ENCODE measurements around the gene IFTAP. TPM values are rescaled to one million over a fixed set of nuclear protein-coding genes. Genes with fewer than 3 reads are reported as not detected.

The IFTAP gene
- total RNA-seq, 1 donor from 2014 or later, result 17.3 TPM

DNA sequence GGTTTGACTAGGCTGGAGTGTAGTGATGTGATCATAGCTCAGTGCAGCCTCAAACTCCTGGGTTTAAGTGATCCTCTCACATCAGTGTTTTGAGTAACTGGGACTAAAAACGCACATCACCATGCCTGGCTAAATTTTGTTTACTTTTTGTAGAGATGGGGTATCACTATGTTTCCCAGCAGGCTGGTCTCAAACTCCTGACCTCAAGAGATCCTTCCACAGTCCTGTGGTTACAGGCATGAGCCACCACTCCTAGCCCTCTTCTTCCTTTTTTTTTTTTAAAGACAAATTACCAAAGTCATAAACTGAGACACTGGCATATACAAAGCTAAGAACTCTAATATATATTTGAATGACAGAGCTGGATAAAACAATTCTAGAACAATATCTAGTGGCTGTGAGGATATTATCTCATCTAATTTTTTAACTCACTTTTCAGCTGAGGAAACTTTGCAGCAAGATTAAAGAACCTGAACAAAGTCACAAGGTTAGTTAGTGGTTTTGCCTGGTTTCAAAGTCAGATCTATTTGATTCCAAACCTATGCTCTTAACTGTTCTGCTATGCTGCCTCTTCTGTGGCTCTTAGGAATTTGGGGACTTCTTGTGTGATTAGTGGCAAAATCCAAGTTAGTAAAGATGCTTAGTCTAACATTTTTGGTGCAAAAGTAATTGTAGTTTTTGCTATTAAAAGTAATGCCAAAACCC, 99.0 kb downstream of the IFTAP start:
- H3K4me3 Mint-ChIP-seq (ENCODE audit: unreplicated experiment), result no peak overlapping the region
- peaks cover under 1% of the 10 kb centered on the region for H3K27me3 Mint-ChIP-seq (ENCODE audit: low read depth, unreplicated experiment)
- Histone ChIP-seq H3K4me2 (ENCODE audit: low read length) (no peak overlapping the region), H3K79me2 (ENCODE audit: insufficient read depth, low read length) (no peaks in the 10 kb centered on the region), H3K27ac (ENCODE audit: low read depth, low read length) (no peak overlapping the region), H2AFZ (ENCODE audit: low read depth, low read length) (no peak overlapping the region), H3K4me3 (ENCODE audit: insufficient read depth, low read depth, low read length) (no peak overlapping the region), H4K20me1 (ENCODE audit: insufficient read depth, low read length) (no peaks in the 10 kb centered on the region), H3K9ac (ENCODE audit: low read length) (no peak overlapping the region), H3K27me3 (ENCODE audit: insufficient read depth, low read length) (no peaks in the 10 kb centered on the region), H3K9me3 (ENCODE audit: insufficient read depth, low read depth, low read length) (no peaks in the 10 kb centered on the region), H3K36me3 (ENCODE audit: insufficient read depth, low read length) (no peaks in the 10 kb centered on the region), H3K4me1 (ENCODE audit: insufficient read depth, low read length) (no peaks in the 10 kb centered on the region)
- no peaks in the 10 kb centered on the region for H3K36me3 Mint-ChIP-seq (ENCODE audit: low read depth, unreplicated experiment)
- DNase-seq (ENCODE audit: low read depth) (no peak), FAIRE-seq (no peak)
- no peaks in the 10 kb centered on the region for H3K4me1 Mint-ChIP-seq (ENCODE audit: low read depth, unreplicated experiment)
- H3K27ac Mint-ChIP-seq (ENCODE audit: unreplicated experiment), result no peak overlapping the region
- TF ChIP-seq EZH2 (IDR thresholded peaks at IDR 0.05; ENCODE audit: insufficient read depth, low read length), result no peak
- TF ChIP-seq, protein P1, sequence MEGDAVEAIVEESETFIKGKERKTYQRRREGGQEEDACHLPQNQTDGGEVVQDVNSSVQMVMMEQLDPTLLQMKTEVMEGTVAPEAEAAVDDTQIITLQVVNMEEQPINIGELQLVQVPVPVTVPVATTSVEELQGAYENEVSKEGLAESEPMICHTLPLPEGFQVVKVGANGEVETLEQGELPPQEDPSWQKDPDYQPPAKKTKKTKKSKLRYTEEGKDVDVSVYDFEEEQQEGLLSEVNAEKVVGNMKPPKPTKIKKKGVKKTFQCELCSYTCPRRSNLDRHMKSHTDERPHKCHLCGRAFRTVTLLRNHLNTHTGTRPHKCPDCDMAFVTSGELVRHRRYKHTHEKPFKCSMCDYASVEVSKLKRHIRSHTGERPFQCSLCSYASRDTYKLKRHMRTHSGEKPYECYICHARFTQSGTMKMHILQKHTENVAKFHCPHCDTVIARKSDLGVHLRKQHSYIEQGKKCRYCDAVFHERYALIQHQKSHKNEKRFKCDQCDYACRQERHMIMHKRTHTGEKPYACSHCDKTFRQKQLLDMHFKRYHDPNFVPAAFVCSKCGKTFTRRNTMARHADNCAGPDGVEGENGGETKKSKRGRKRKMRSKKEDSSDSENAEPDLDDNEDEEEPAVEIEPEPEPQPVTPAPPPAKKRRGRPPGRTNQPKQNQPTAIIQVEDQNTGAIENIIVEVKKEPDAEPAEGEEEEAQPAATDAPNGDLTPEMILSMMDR (IDR thresholded peaks at IDR 0.05; ENCODE audit: insufficient read depth, low read depth, low read length), result no peak
- H3K9me3 Mint-ChIP-seq (ENCODE audit: unreplicated experiment), result no peaks in the 10 kb centered on the region

DNA sequence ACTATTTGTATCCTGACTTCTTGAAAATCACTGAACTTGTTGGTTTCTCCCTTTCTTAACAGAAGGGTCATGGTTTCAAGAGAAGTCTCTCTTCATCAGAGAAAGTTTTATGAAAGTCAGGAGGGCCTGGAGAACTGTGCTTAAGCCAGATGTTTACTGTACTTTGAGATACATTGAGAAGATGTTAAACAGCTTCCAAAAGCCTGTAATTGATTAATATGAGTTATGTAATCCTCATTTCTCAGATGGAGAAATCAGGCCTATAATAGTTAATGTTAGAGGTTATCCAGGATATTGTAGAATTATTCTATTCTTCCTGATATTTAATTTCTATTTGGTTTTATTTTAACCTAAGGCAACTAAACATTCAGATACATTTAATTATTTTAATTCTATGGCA, 100.8 kb downstream of the IFTAP start:
- Histone ChIP-seq H3K4me1 (ENCODE audit: insufficient read depth, low read length) (no peaks in the 10 kb centered on the region), H2AFZ (ENCODE audit: low read depth, low read length) (no peak overlapping the region), H3K27ac (ENCODE audit: low read depth, low read length) (no peak overlapping the region), H3K27me3 (ENCODE audit: insufficient read depth, low read length) (no peaks in the 10 kb centered on the region), H3K9ac (ENCODE audit: low read length) (no peak overlapping the region), H3K4me3 (ENCODE audit: insufficient read depth, low read depth, low read length) (no peak overlapping the region), H3K79me2 (ENCODE audit: insufficient read depth, low read length) (no peaks in the 10 kb centered on the region), H3K9me3 (ENCODE audit: insufficient read depth, low read depth, low read length) (no peaks in the 10 kb centered on the region), H3K36me3 (ENCODE audit: insufficient read depth, low read length) (no peaks in the 10 kb centered on the region), H3K4me2 (ENCODE audit: low read length) (no peak overlapping the region), H4K20me1 (ENCODE audit: insufficient read depth, low read length) (no peaks in the 10 kb centered on the region)
- DNase-seq (ENCODE audit: low read depth) (no peak), FAIRE-seq (no peak)
- Mint-ChIP-seq H3K36me3 (ENCODE audit: low read depth, unreplicated experiment) (no peaks in the 10 kb centered on the region), H3K27ac (ENCODE audit: unreplicated experiment) (no peak overlapping the region), H3K9me3 (ENCODE audit: unreplicated experiment) (no peaks in the 10 kb centered on the region), H3K4me3 (ENCODE audit: unreplicated experiment) (no peak overlapping the region), H3K27me3 (ENCODE audit: low read depth, unreplicated experiment) (no peaks in the 10 kb centered on the region), H3K4me1 (ENCODE audit: low read depth, unreplicated experiment) (no peaks in the 10 kb centered on the region)
- TF ChIP-seq, protein P1 (IDR thresholded peaks at IDR 0.05; ENCODE audit: insufficient read depth, low read depth, low read length), result no peak
- no peak for TF ChIP-seq EZH2 (IDR thresholded peaks at IDR 0.05; ENCODE audit: insufficient read depth, low read length)

DNA sequence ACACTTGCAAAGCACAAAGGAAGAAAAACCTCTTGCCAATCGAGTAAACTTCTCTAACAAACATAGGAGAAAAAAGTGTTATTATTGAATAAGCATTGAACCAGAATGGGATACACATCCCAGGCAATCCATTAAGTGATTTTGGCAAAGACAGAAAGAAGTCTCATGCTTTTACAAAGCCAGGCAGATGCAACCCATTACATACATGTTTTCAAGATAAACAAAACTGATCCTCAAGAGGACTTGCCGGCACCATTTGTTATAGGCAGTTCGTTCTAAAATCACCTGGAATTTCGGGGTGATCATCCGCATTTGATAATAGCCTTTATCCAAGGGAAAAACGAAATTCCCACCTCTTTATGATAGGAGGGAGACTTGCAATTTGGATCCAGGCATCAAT, 101.3 kb downstream of the IFTAP start:
- DNase-seq (ENCODE audit: low read depth) (no peak), FAIRE-seq (no peak)
- Histone ChIP-seq H4K20me1 (ENCODE audit: insufficient read depth, low read length) (no peaks in the 10 kb centered on the region), H3K79me2 (ENCODE audit: insufficient read depth, low read length) (no peaks in the 10 kb centered on the region), H3K36me3 (ENCODE audit: insufficient read depth, low read length) (no peaks in the 10 kb centered on the region), H3K4me2 (ENCODE audit: low read length) (no peak overlapping the region), H3K4me1 (ENCODE audit: insufficient read depth, low read length) (no peaks in the 10 kb centered on the region), H3K9ac (ENCODE audit: low read length) (no peak overlapping the region), H3K9me3 (ENCODE audit: insufficient read depth, low read depth, low read length) (no peaks in the 10 kb centered on the region), H2AFZ (ENCODE audit: low read depth, low read length) (no peak overlapping the region), H3K27ac (ENCODE audit: low read depth, low read length) (no peak overlapping the region), H3K4me3 (ENCODE audit: insufficient read depth, low read depth, low read length) (no peak overlapping the region), H3K27me3 (ENCODE audit: insufficient read depth, low read length) (no peaks in the 10 kb centered on the region)
- Mint-ChIP-seq H3K4me3 (ENCODE audit: unreplicated experiment) (no peak overlapping the region), H3K27me3 (ENCODE audit: low read depth, unreplicated experiment) (no peaks in the 10 kb centered on the region), H3K4me1 (ENCODE audit: low read depth, unreplicated experiment) (no peaks in the 10 kb centered on the region), H3K27ac (ENCODE audit: unreplicated experiment) (no peak overlapping the region), H3K9me3 (ENCODE audit: unreplicated experiment) (no peaks in the 10 kb centered on the region), H3K36me3 (ENCODE audit: low read depth, unreplicated experiment) (no peaks in the 10 kb centered on the region)
- TF ChIP-seq, protein P1 (IDR thresholded peaks at IDR 0.05; ENCODE audit: insufficient read depth, low read depth, low read length), result no peak
- TF ChIP-seq EZH2 (IDR thresholded peaks at IDR 0.05; ENCODE audit: insufficient read depth, low read length), result no peak

Data from astrocyte (in vitro differentiated cells and primary cell).